SK-N-SH (cell line): Measurements from ENCODE around the gene STIM2. TPM values are rescaled to one million over a fixed set of nuclear protein-coding genes. Genes with fewer than 3 reads are reported as not detected.

Experiments used
- CTCF ChIA-PET: fragments of 300-600, 350-600 bp; formaldehyde crosslinking; extraction: SDS; loops from one replicate; lab custom pipeline; 2021; lab: Yijun Ruan, JAX
- POLR2A ChIA-PET: fragments of 350-600 bp; sonication (Branson Sonifier 250); formaldehyde crosslinking; extraction: SDS; loops from one replicate; lab custom pipeline; 2020; ENCODE audit warnings: antibody characterized with exemption, inconsistent platforms; lab: Yijun Ruan, JAX
- DNase-seq: peaks from one replicate; pipeline ENCODE4 v3.0.0; 2012
- H2AFZ ChIP-seq: fragments of 200-600 bp; sonication (generic); 2 replicates; pipeline ENCODE4 v1.8.1; 2016; ENCODE audit warnings: antibody characterized with exemption, mild to moderate bottlenecking, low read depth
- H3F3A ChIP-seq: fragments of 200-600 bp; sonication (generic); replicated peaks from 2 replicates; pipeline ENCODE3; 2016; ENCODE audit warnings: antibody characterized with exemption, mild to moderate bottlenecking; ENCODE audit not compliant: insufficient read depth
- H3K27ac ChIP-seq, 2 experiments: fragments of 200-500 bp in 1 of 2; fragments of 200-600 bp in 1 of 2; sonication (Bioruptor generic) in 1 of 2; sonication (generic), shearing (Covaris generic) in 1 of 2; 2 replicates each; pipeline versions ENCODE4 v1.5.1 to v1.6.1; 2014 to 2016; ENCODE audit warnings: low read depth in 2 of 2, inconsistent platforms in 1 of 2, low read length in 1 of 2, mild to moderate bottlenecking in 1 of 2, mixed read lengths in 1 of 2
- H3K27me3 ChIP-seq: fragments of 200-600 bp; sonication (generic), shearing (Covaris generic); 2 replicates; pipeline ENCODE4 v1.6.1; 2016; ENCODE audit warnings: mixed run types; ENCODE audit not compliant: insufficient read depth
- H3K36me3 ChIP-seq, 2 experiments: fragments of 200-500 bp in 1 of 2; fragments of 200-600 bp in 1 of 2; sonication (Bioruptor generic) in 1 of 2; sonication (generic) in 1 of 2; replicated peaks in 1 of 2; 2 replicates each; pipeline versions ENCODE3 to v1.5.1; 2014 to 2016; ENCODE audit warnings: low read length in 1 of 2, mild to moderate bottlenecking in 1 of 2; ENCODE audit not compliant: insufficient read depth in 2 of 2, control insufficient read depth in 1 of 2
- H3K4me1 ChIP-seq, 2 experiments: fragments of 200-500 bp in 1 of 2; fragments of 200-600 bp in 1 of 2; sonication (Bioruptor generic) in 1 of 2; sonication (generic), shearing (Covaris generic) in 1 of 2; 2 replicates each; pipeline versions ENCODE4 v1.5.1 to v1.6.1; 2014 to 2016; ENCODE audit warnings: low read depth in 1 of 2, low read length in 1 of 2, mixed run types in 1 of 2; ENCODE audit not compliant: insufficient read depth in 2 of 2, control insufficient read depth in 1 of 2
- H3K4me2 ChIP-seq: fragments of 200-600 bp; sonication (generic), shearing (Covaris generic); 2 replicates; pipeline ENCODE4 v1.6.1; 2017; ENCODE audit warnings: mixed run types
- H3K4me3 ChIP-seq, 2 experiments: fragments of 200-500 bp in 1 of 2; fragments of 200-600 bp in 1 of 2; sonication (Bioruptor generic) in 1 of 2; sonication (generic), shearing (Covaris generic) in 1 of 2; 2 replicates each; pipeline versions ENCODE4 v1.5.1 to v1.8.1; 2014 to 2016; ENCODE audit warnings: low read depth in 2 of 2, inconsistent platforms in 1 of 2, low read length in 1 of 2, mild to moderate bottlenecking in 1 of 2, mixed read lengths in 1 of 2, moderate library complexity in 1 of 2
- H3K79me2 ChIP-seq: fragments of 200-600 bp; sonication (generic); 2 replicates; pipeline ENCODE4 v1.8.1; 2017; ENCODE audit warnings: mild to moderate bottlenecking; ENCODE audit not compliant: insufficient read depth
- H3K9ac ChIP-seq: fragments of 200-600 bp; sonication (generic); 2 replicates; pipeline ENCODE4 v1.6.1; 2017; ENCODE audit warnings: mixed run types
- H3K9me2 ChIP-seq: fragments of 200-600 bp; sonication (generic); 2 replicates; pipeline ENCODE4 v1.6.1; 2017; ENCODE audit warnings: mixed run types
- H3K9me3 ChIP-seq: fragments of 200-600 bp; sonication (generic); 2 replicates; pipeline ENCODE4 v1.6.1; 2017; ENCODE audit warnings: mixed run types, mild to moderate bottlenecking, moderate library complexity
- H4K20me1 ChIP-seq: fragments of 200-600 bp; sonication (generic); 2 replicates; pipeline ENCODE4 v1.6.1; 2017; ENCODE audit warnings: mild to moderate bottlenecking, mixed run types; ENCODE audit not compliant: insufficient read depth
- FOSL2 ChIP-seq: IDR thresholded peaks from 2 replicates; pipeline ENCODE4 v1.4.0; 2012; ENCODE audit warnings: low read depth, mild to moderate bottlenecking, moderate library complexity, borderline replicate concordance
- FOXJ3 ChIP-seq: sonication (generic); formaldehyde crosslinking; IDR thresholded peaks from 2 replicates; pipeline ENCODE4 v1.5.1; 2020; ENCODE audit warnings: mild to moderate bottlenecking, missing genetic modification reagents
- IRF3 ChIP-seq: fragments of 150-350 bp; IDR thresholded peaks from 2 replicates; pipeline ENCODE4 v1.6.1; 2016; ENCODE audit warnings: mild to moderate bottlenecking, low read depth, low read length
- JUND ChIP-seq: IDR thresholded peaks from 2 replicates; pipeline ENCODE4 v1.4.0; 2012
- MAX ChIP-seq: IDR thresholded peaks from 2 replicates; pipeline ENCODE4 v1.4.0; 2012; ENCODE audit warnings: low read depth
- MEF2A ChIP-seq: IDR thresholded peaks from 2 replicates; pipeline ENCODE4 v1.4.0; 2012; ENCODE audit warnings: low read depth, borderline replicate concordance
- MXI1 ChIP-seq: IDR thresholded peaks from 2 replicates; pipeline ENCODE4 v1.6.1; 2012; ENCODE audit warnings: mild to moderate bottlenecking, low read depth, low read length, improper control_type of control experiment
- NRF1 ChIP-seq: IDR thresholded peaks from 2 replicates; pipeline ENCODE4 v1.6.1; 2012; ENCODE audit warnings: low read depth, mild to moderate bottlenecking, low read length
- PBX3 ChIP-seq: IDR thresholded peaks from 2 replicates; pipeline ENCODE4; 2012
- RAD21 ChIP-seq: IDR thresholded peaks from 2 replicates; pipeline ENCODE4 v1.6.1; 2012; ENCODE audit warnings: mild to moderate bottlenecking, low read length
- REST ChIP-seq: IDR thresholded peaks from 2 replicates; pipeline ENCODE4 v1.6.1; 2012; ENCODE audit warnings: mild to moderate bottlenecking, low read depth, low read length, moderate library complexity
- RFX5 ChIP-seq: IDR thresholded peaks from 2 replicates; pipeline ENCODE4 v1.6.1; 2012; ENCODE audit warnings: mild to moderate bottlenecking, improper control_type of control experiment, low read length
- RXRA ChIP-seq: IDR thresholded peaks from 2 replicates; pipeline ENCODE4 v1.4.0; 2012; ENCODE audit warnings: low read depth, mild to moderate bottlenecking, borderline replicate concordance
- SIN3A ChIP-seq: IDR thresholded peaks from 2 replicates; pipeline ENCODE4 v1.6.1; 2012; ENCODE audit warnings: low read depth, mild to moderate bottlenecking, low read length, moderate library complexity, borderline replicate concordance
- TAF1 ChIP-seq: IDR thresholded peaks from 2 replicates; pipeline ENCODE4 v1.6.1; 2012; ENCODE audit warnings: low read depth, mild to moderate bottlenecking, low read length, moderate library complexity, borderline replicate concordance
- TCF12 ChIP-seq: IDR thresholded peaks from 2 replicates; pipeline ENCODE4 v1.4.0; 2012
- USF2 ChIP-seq: fragments of 150-350 bp; IDR thresholded peaks from 2 replicates; pipeline ENCODE4 v1.6.1; 2017; ENCODE audit warnings: antibody characterized with exemption, low read length, low read depth, borderline replicate concordance
- YY1 ChIP-seq: IDR thresholded peaks from 2 replicates; pipeline ENCODE4 v1.4.0; 2012; ENCODE audit warnings: low read depth, mild to moderate bottlenecking
- WGBS: methylation state at CpG from one replicate; pipeline ENCODE4 v1.1.6; 2017; ENCODE audit warnings: low lambda C conversion rate; 5-methylcytosine and 5-hydroxymethylcytosine counted together
- polyA plus RNA-seq, 3 experiments: library from polyadenylated mRNA; depleted of rRNA; stranded (reverse); fragments of >200 nt; gene quantifications; 2 replicates each; pipeline ENCODE4 v1.2.3, GENCODE V29; 2012

STIM2 gene
- polyA plus RNA-seq, 1 of the 3 experiments (the other 2 are of a cell fraction): 14.7 TPM

- no peaks in the 10 kb centered on the region for H3K9me2 ChIP-seq
- H3K27me3 ChIP-seq: no peaks in the 10 kb centered on the region
- DNase-seq: no peak
- H3K4me1 ChIP-seq: no peaks in the 10 kb centered on the region; a peak in 1 of 4 replicates
- no peak overlapping the region for H3K4me2 ChIP-seq
- no peaks in the 10 kb centered on the region for H3F3A ChIP-seq
- no peaks in the 10 kb centered on the region for H3K36me3 ChIP-seq
- no peaks in the 10 kb centered on the region for H3K9me3 ChIP-seq
- WGBS: 81% methylated on average over 5 of the region's 5 CpGs
- no peak for TF ChIP-seq PBX3
- no peak for TF ChIP-seq IRF3
- TF ChIP-seq MXI1: no peak
- no peak for TF ChIP-seq FOSL2
- no peak for TF ChIP-seq MAX
- no peak for TF ChIP-seq TAF1
- no peak for TF ChIP-seq NRF1
- no peak for TF ChIP-seq JUND
- no peak for TF ChIP-seq RXRA
- TF ChIP-seq RFX5: no peak
- no peak for TF ChIP-seq TCF12
- no peak for TF ChIP-seq FOXJ3
- TF ChIP-seq RAD21: no peak
- no peak for TF ChIP-seq MEF2A
- TF ChIP-seq YY1: no peak
- no peak for TF ChIP-seq USF2
- TF ChIP-seq SIN3A: no peak
- TF ChIP-seq REST: no peak
- H3K27ac ChIP-seq: no peak overlapping the region
- H3K9ac ChIP-seq: no peak overlapping the region
- no peaks in the 10 kb centered on the region for H4K20me1 ChIP-seq
- H3K4me3 ChIP-seq: no peak overlapping the region
- POLR2A ChIA-PET: no interaction called here
- 0 out of 2 replicates have a peak, but pooled peaks cover 12% of the 10 kb centered on the region for H3K79me2 ChIP-seq
- CTCF ChIA-PET: interaction anchor here (0.6 to 1.7 kb wide), 2 partner anchors 12 to 25 kb away, joined by 4 to 5 read pairs; no protein-coding TSS in a partner anchor
- H2AFZ ChIP-seq: no peak overlapping the region
Measured at GRCh38 chr4:26884486-26884988, 23.9 kb downstream of the STIM2 start.
